ENCODE data around the gene GGACT. TPM values are rescaled to one million over a fixed set of nuclear protein-coding genes. Genes with fewer than 3 reads are reported as not detected.

The GGACT gene
- polyA plus RNA-seq, 1 experiment = 7.6 TPM

- CTCF ChIA-PET = interaction anchor here (1.0 kb wide), 1 partner anchor 12 kb away, joined by 3 read pairs; no protein-coding TSS in a partner anchor
- no peak for TF ChIP-seq CTCF (IDR thresholded peaks at IDR 0.05; ENCODE audit: low read depth, low read length)
- no peaks in the 10 kb centered on the region for H3K27me3 ChIP-seq (ENCODE audit: control insufficient read depth, insufficient read depth, low read length)
- H3K27ac ChIP-seq (ENCODE audit: low read depth, low read length) = no peak overlapping the region
- POLR2A ChIA-PET = no interaction called here
- no peak overlapping the region for H3K4me3 ChIP-seq (ENCODE audit: low read depth, low read length)
- DNase-seq (ENCODE audit: low read depth, low spot score) = no peak
- no peaks in the 10 kb centered on the region; the same call in 1 of the 2 replicates for H3K9me3 ChIP-seq (ENCODE audit: control insufficient read depth, insufficient read depth, low read length)
These were observed 85.0 kb downstream of the GGACT start for GRCh38 chr13:100503622-100504021.

GRCh38 chr13:100502446-100502845, 86.1 kb downstream of the GGACT start:
- DNase-seq (ENCODE audit: low read depth, low spot score) = no peak
- CTCF ChIA-PET = no interaction called here
- POLR2A ChIA-PET = no interaction called here
- H3K27ac ChIP-seq (ENCODE audit: low read depth, low read length) = no peak overlapping the region
- no peaks in the 10 kb centered on the region for H3K27me3 ChIP-seq (ENCODE audit: control insufficient read depth, insufficient read depth, low read length)
- no peak overlapping the region for H3K4me3 ChIP-seq (ENCODE audit: low read depth, low read length)
- TF ChIP-seq CTCF (IDR thresholded peaks at IDR 0.05; ENCODE audit: low read depth, low read length) = no peak
- no peaks in the 10 kb centered on the region; the same call in 1 of the 2 replicates for H3K9me3 ChIP-seq (ENCODE audit: control insufficient read depth, insufficient read depth, low read length)

GRCh38 chr13:100497389-100497788, 91.2 kb downstream of the GGACT start:
- Histone ChIP-seq H3K4me3 (ENCODE audit: low read depth, low read length) (no peak overlapping the region), H3K9me3 (ENCODE audit: control insufficient read depth, insufficient read depth, low read length) (no peaks in the 10 kb centered on the region), H3K27me3 (ENCODE audit: control insufficient read depth, insufficient read depth, low read length) (no peaks in the 10 kb centered on the region), H3K27ac (ENCODE audit: low read depth, low read length) (no peak overlapping the region)
- CTCF ChIA-PET = interaction anchor here (0.6 kb wide), 1 partner anchor 263 kb away, joined by 5 read pairs; no protein-coding TSS in a partner anchor
- DNase-seq (ENCODE audit: low read depth, low spot score) = no peak
- POLR2A ChIA-PET = no interaction called here
- no peak for TF ChIP-seq CTCF (IDR thresholded peaks at IDR 0.05; ENCODE audit: low read depth, low read length)

DNA sequence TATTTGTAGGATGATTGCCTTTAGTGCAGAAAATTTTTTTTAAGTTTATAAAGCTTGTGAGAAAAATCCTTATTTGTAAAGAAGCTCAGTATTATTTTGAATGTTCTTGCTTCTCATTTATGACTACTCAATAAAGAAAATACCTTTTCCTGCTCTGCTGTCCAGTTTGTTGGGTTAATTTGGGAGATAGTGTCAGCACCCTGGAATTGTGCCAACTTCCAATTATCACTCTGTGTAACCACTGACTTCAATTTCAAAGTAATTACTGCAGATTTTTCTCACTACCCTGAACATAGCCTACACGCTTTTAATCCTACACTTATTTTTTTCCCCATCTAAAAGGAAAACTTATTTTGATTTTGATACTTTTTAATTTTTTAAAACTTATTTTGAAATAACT, 93.1 kb downstream of the GGACT start:
- POLR2A ChIA-PET = interaction anchor here (0.5 kb wide), 1 partner anchor 376 kb away, joined by 3 read pairs; no protein-coding TSS in a partner anchor
- no peaks in the 10 kb centered on the region for H3K9me3 ChIP-seq (ENCODE audit: control insufficient read depth, insufficient read depth, low read length)
- no peaks in the 10 kb centered on the region for H3K27me3 ChIP-seq (ENCODE audit: control insufficient read depth, insufficient read depth, low read length)
- DNase-seq (ENCODE audit: low read depth, low spot score) = no peak
- no peak overlapping the region for H3K27ac ChIP-seq (ENCODE audit: low read depth, low read length)
- no peak for TF ChIP-seq CTCF (IDR thresholded peaks at IDR 0.05; ENCODE audit: low read depth, low read length)
- CTCF ChIA-PET = interaction anchor here (0.6 kb wide), 1 partner anchor 579 kb away, joined by 3 read pairs; no protein-coding TSS in a partner anchor
- H3K4me3 ChIP-seq (ENCODE audit: low read depth, low read length) = no peak overlapping the region

DNA sequence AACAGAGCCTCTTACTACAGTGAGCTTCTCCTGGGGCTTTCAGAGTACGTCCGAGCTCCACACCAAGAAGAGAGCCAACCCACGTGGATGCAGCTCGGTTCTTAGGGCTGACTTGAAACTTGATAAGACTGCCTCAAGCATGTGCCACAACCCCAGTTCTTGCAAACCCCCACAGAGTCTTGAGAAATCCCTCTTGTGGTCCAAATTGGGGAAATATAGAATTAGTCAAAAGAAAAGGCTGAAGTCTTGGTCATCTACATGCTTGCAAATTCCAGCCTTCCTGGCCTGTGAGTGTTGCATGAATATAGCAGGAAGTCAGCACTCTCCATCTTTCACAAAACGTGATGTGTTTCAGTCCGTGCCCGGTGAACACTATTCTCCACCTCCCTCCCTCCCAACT, 95.2 kb downstream of the GGACT start:
- H3K4me3 ChIP-seq (ENCODE audit: low read depth, low read length) = no peak overlapping the region
- no peak for TF ChIP-seq CTCF (IDR thresholded peaks at IDR 0.05; ENCODE audit: low read depth, low read length)
- H3K27ac ChIP-seq (ENCODE audit: low read depth, low read length) = no peak overlapping the region
- ChIA-PET CTCF (no interaction called here), POLR2A (no interaction called here)
- DNase-seq (ENCODE audit: low read depth, low spot score) = no peak
- no peaks in the 10 kb centered on the region for H3K9me3 ChIP-seq (ENCODE audit: control insufficient read depth, insufficient read depth, low read length)
- H3K27me3 ChIP-seq (ENCODE audit: control insufficient read depth, insufficient read depth, low read length) = no peaks in the 10 kb centered on the region

Data from AG04450 (cell line).